C4-2B (cell line): ENCODE data around the gene NLGN1.

Source experiments
- H3K27ac ChIP-seq: fragments of 450-650 bp; 2 replicates; pipeline ENCODE4 v1.5.1; 2017
- CTCF ChIP-seq: fragments of 450-650 bp; conservative IDR thresholded peaks from 2 replicates; pipeline ENCODE4 v1.5.1; 2017; ENCODE audit warnings: mild to moderate bottlenecking
- ZFX ChIP-seq: fragments of 450-650 bp; IDR thresholded peaks from 2 replicates; pipeline ENCODE4 v1.6.1; 2017

Gene NLGN1

GRCh38 chr3:173762501-173762900, 365.0 kb downstream of the NLGN1 start:
- no peak for TF ChIP-seq ZFX
- TF ChIP-seq CTCF = no peak
- no peak overlapping the region for H3K27ac ChIP-seq

- H3K27ac ChIP-seq = no peak overlapping the region
- TF ChIP-seq ZFX (no peak), CTCF (no peak)
Measured at GRCh38 chr3:173770011-173770410, 372.5 kb downstream of the NLGN1 start.

- no peak overlapping the region for H3K27ac ChIP-seq
- TF ChIP-seq CTCF (no peak), ZFX (no peak)
Measured at GRCh38 chr3:173770796-173771573, 373.4 kb downstream of the NLGN1 start.

- H3K27ac ChIP-seq = no peak overlapping the region
- TF ChIP-seq ZFX = no peak
- no peak for TF ChIP-seq CTCF
Measured at GRCh38 chr3:173773800-173774199, 376.3 kb downstream of the NLGN1 start.

GRCh38 chr3:173774294-173774693, 376.8 kb downstream of the NLGN1 start:
- TF ChIP-seq CTCF = no peak
- no peak for TF ChIP-seq ZFX
- H3K27ac ChIP-seq = no peak overlapping the region

- TF ChIP-seq CTCF (no peak), ZFX (no peak)
Measured at GRCh38 chr3:173778251-173778650, 380.7 kb downstream of the NLGN1 start.

GRCh38 chr3:173780067-173780466, 382.5 kb downstream of the NLGN1 start:
- H3K27ac ChIP-seq = no peak overlapping the region
- TF ChIP-seq ZFX (no peak), CTCF (no peak)

More at GRCh38 chr3:173778251-173778650, 380.7 kb downstream of the NLGN1 start:
- H3K27ac ChIP-seq = no peak overlapping the region
